Memory B cell (primary cell): ENCODE results near the gene SLC8A2.
"Not testable (repeated sequence)": the region's sequence is repeated elsewhere in the genome, so short reads cannot be mapped to it uniquely, and the experiment has no call there.

Experiments used
- ATAC-seq: fragments of 150-1000 bp; cut with Tn5 transposase; 2 replicates; pipeline ENCODE4 v1.10.0; 2021; ENCODE audit warnings: low read depth, mild to moderate bottlenecking, moderate library complexity
- DNase-seq, 2 donors: peaks; one replicate each; pipeline ENCODE4 v3.0.0; 2022; ENCODE audit warnings: low spot score in 2 of 2
- H3K27ac Mint-ChIP-seq: one replicate; pipeline ENCODE4 v1.8.0; 2022; ENCODE audit warnings: mild to moderate bottlenecking, moderate library complexity, mixed read lengths
- H3K27me3 Mint-ChIP-seq: one replicate; pipeline ENCODE4 v1.8.0; 2022; ENCODE audit warnings: mixed read lengths
- H3K36me3 Mint-ChIP-seq: one replicate; pipeline ENCODE4 v1.8.0; 2022; ENCODE audit warnings: mild to moderate bottlenecking, mixed read lengths
- H3K4me1 Mint-ChIP-seq: one replicate; pipeline ENCODE4 v1.8.0; 2022; ENCODE audit warnings: mixed read lengths
- H3K4me3 Mint-ChIP-seq: one replicate; pipeline ENCODE4 v1.8.0; 2022; ENCODE audit warnings: mild to moderate bottlenecking, moderate library complexity, mixed read lengths
- H3K9me3 Mint-ChIP-seq: one replicate; pipeline ENCODE4 v1.8.0; 2022; ENCODE audit warnings: mixed read lengths

Gene SLC8A2

DNA sequence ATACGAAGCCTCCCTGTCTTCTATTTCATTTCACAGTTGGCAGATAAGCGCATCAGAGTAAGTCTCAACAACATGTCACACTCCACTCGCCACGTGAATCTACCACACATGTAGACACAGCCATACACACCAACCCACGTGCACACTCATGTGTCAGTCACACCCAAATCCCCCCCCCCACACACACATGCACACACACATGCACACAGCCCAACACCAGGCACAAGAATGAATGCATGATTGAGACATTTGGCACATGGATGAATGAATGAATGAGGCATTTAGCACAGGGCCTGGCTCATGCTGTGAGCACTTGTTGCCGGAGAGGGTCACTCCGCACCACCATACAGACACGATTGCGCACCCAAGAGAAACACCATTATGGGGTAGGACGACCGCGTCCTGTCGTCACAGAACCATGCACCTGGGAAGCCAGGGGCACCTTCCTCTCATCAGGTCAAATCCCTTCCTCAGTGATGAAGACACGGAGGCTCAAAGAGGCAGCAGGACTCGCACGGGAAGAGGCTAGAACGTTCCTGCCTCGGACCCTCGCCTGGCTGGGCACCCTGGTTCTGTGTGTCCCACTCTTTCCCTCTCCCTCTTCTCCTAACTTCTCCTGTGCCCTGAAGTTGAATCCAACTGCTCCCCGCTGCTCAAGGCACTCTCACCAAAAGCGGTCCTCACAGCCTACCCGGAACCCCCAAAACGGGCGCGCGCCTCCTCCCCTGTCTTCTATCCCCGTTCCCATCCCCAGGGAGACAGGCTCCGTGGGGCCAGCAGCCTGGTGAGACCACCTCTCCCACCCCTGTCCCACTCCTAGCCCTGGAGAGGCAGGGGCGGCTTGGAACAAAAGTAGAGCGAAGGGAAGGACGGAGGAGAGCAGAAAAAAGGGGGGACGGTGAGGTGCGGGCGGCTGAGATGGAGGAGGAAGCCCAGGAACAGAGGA, 53.7 kb downstream of the SLC8A2 start:
- Mint-ChIP-seq H3K27me3 (peaks cover 63% of the 10 kb centered on the region), H3K27ac (no peak overlapping the region), H3K4me1 (peaks cover 35% of the 10 kb centered on the region), H3K4me3 (peak overlapping the region; percentile 65), H3K36me3 (peaks cover 7% of the 10 kb centered on the region), H3K9me3 (peaks cover 4% of the 10 kb centered on the region)
- ATAC-seq (peak; percentile 23), DNase-seq (no peak)

DNA sequence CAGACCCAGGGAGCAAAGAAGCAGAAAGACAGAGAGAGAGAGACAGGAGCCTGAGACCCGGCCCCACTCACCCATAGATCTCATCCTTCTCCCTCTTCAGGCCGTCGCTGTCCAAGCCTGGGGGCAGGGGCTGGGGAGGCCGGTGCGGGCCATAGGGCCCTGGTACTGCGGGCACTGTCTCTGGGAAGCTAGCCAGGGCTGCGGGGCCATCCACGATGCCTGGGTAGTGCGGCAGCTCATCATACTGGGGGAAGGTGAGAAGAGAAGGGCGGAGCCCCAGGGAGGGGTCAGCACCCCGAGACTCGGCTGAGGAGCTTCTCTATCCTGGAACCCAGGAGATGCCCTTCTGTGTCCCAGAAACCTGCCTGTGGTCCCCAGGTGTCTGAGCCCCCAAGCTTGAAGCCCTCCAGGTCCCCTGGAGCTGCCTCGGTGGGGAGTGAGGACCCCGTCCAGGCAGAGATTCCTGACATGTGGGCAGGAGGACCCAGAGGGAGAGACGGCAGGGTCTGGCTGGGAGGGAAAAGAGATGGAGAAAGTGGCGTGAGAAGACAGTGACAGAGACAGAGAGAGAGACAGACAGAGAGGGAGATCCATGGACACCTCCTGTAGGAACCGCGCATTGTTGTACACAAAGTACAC, 54.5 kb downstream of the SLC8A2 start:
- DNase-seq (no peak), ATAC-seq (no peak)
- Mint-ChIP-seq H3K27ac (no peak overlapping the region), H3K9me3 (no peaks in the 10 kb centered on the region), H3K27me3 (peaks cover 55% of the 10 kb centered on the region), H3K36me3 (peaks cover 1% of the 10 kb centered on the region), H3K4me1 (peaks cover 27% of the 10 kb centered on the region), H3K4me3 (no peak overlapping the region)

DNA sequence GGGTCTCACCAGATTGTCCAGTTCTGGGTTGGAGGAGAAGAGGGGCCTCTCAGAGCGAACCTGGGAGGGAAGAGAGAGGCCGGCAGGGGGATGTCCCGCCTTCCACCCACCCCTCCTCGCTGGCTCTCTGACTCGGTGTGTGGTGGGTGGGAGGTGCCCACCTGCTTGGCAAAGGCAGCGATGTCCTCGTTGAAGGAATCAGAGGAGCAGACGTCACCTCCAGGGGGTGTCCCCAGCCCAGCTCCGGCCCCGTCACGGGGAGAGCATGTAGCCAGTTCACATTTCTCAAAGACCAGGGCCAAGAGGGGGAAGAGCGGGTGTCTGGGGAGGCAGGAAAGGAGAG, 55.1 kb downstream of the SLC8A2 start:
- Mint-ChIP-seq H3K9me3 (no peaks in the 10 kb centered on the region), H3K4me1 (peaks cover 25% of the 10 kb centered on the region), H3K27ac (no peak overlapping the region), H3K36me3 (no peaks in the 10 kb centered on the region), H3K27me3 (peaks cover 53% of the 10 kb centered on the region), H3K4me3 (no peak overlapping the region)
- peak; percentile 26 for ATAC-seq
- no peak for DNase-seq

DNA sequence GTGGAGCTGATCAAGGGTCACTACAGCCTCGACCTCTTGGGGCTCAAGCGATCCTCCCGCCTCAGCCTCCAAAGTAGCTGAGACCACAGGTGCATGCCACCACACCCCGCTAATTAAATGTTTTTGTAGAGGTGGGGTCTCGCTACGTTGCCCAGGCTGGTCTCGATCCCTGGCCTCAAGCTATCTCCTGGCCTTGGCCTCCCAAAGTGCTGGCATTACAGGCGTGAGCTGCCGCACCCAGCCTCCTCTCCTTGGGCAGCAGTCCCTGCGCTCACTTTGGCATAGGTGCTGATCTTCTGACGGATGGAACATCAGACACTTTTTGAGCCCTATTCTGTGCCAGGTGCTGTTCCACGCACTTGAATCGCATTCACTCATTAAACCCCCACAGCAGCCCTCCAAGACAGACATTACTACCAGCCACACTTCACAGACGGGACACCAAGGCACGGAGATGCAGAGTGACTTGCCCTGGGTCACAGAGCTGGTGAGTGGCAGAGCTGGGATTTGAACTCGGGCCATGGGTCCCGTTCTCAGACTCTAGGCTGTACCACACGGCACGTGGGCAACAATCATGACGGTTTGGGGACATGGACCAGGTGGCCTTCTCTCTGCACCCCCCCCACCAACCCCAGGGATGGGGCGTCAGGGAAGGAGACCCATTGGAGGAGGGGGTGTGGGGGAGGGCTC, 55.6 kb downstream of the SLC8A2 start:
- Mint-ChIP-seq H3K36me3 (no peaks in the 10 kb centered on the region), H3K27ac (no peak overlapping the region), H3K4me1 (peaks cover 25% of the 10 kb centered on the region), H3K9me3 (no peaks in the 10 kb centered on the region), H3K27me3 (peaks cover 50% of the 10 kb centered on the region), H3K4me3 (no peak overlapping the region)
- ATAC-seq = no peak
- DNase-seq = no peak

DNA sequence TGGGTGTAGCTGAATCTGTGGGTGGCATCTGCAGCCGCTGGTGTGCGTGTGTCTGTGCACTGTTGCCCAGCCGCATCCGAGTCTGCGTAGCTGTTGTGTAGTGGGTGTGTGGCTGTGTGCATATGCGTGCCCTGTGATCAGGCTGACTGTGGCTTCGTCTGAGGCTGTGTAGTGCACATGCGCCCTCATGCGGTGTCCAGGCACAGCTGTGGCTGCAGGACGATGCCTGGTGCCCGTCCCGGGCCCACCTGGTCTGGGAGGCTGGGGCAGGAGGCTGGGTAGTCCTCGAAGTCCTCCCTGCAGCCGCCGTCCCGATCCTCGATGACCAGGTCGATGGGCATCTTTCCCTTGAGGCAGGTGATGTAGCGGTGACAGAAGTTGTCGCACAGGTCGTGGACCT, 57.2 kb downstream of the SLC8A2 start:
- Mint-ChIP-seq H3K9me3 (no peaks in the 10 kb centered on the region), H3K27ac (no peak overlapping the region), H3K27me3 (peaks cover 41% of the 10 kb centered on the region), H3K36me3 (no peaks in the 10 kb centered on the region), H3K4me3 (no peak overlapping the region), H3K4me1 (peaks cover 18% of the 10 kb centered on the region)
- DNase-seq (no peak), ATAC-seq (no peak)

DNA sequence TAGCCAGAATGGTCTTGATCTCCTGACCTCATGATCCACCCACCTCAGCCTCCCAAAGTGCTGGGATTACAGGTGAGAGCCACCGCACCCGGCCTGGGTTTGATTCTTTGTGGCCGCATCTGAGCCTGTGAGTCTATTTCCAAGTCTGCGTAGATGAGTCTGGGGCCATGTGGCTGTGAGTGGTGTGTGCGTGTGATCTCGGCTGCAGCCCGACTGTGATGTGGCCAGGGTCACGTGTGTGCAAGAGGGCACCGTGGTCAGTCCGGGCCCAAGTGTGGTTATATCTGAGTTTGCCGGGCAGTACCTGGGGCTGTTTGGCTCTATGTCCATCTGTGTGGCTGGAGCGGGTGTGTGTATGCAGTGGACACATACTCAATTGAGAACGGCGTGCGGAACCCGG, 57.8 kb downstream of the SLC8A2 start:
- no peak overlapping the region for H3K4me3 Mint-ChIP-seq
- H3K27ac Mint-ChIP-seq = no peak overlapping the region
- no peak for DNase-seq
- ATAC-seq = no peak
- H3K36me3 Mint-ChIP-seq = no peaks in the 10 kb centered on the region
- H3K27me3 Mint-ChIP-seq = peaks cover 44% of the 10 kb centered on the region
- H3K9me3 Mint-ChIP-seq = no peaks in the 10 kb centered on the region
- peaks cover 18% of the 10 kb centered on the region for H3K4me1 Mint-ChIP-seq

DNA sequence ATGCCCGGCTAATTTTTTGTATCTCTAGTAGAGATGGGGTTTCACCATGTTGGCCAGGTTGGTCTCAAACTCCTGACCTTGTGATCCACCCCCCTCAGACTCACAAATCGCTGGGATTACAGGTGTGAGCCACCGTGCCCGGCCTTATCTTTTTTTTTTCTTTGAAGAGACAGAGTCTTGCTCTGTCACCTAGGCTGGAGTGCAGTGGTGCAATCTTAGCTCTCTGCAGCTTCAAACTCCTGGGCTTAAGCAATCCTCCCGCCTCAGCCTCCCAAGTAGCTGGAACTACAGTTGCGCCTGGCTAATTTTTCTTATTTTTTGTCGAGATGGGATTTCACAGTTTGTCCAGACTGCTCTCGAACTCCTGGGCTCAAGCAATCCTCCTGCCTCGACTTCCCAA, 60.0 kb downstream of the SLC8A2 start:
- H3K4me3 Mint-ChIP-seq, H3K27ac Mint-ChIP-seq, ATAC-seq, DNase-seq, H3K4me1 Mint-ChIP-seq, H3K36me3 Mint-ChIP-seq, H3K9me3 Mint-ChIP-seq: not testable (repeated sequence)
- H3K27me3 Mint-ChIP-seq = peaks cover 32% of the 10 kb centered on the region

DNA sequence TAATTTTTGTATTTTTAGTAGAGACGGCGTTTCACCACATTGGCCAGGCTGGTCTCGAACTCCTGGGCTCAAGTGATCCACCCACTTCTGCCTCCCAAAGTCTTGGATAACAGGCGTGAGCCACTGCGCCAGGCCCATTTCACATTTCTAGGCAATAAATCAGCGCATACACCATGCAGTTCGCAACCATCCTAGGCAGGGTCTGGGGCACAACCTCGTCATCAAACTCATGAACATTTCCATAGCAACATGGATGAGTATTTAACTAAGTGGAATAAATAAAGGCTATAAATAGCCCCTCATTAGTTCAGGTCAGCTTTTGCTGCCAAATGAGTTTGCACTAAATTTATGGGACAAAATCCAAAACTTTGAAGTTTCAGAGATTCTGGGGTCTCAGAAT, 60.6 kb downstream of the SLC8A2 start:
- H3K4me3 Mint-ChIP-seq = no peak overlapping the region
- no peak for ATAC-seq
- H3K27me3 Mint-ChIP-seq = peaks cover 31% of the 10 kb centered on the region

DNA sequence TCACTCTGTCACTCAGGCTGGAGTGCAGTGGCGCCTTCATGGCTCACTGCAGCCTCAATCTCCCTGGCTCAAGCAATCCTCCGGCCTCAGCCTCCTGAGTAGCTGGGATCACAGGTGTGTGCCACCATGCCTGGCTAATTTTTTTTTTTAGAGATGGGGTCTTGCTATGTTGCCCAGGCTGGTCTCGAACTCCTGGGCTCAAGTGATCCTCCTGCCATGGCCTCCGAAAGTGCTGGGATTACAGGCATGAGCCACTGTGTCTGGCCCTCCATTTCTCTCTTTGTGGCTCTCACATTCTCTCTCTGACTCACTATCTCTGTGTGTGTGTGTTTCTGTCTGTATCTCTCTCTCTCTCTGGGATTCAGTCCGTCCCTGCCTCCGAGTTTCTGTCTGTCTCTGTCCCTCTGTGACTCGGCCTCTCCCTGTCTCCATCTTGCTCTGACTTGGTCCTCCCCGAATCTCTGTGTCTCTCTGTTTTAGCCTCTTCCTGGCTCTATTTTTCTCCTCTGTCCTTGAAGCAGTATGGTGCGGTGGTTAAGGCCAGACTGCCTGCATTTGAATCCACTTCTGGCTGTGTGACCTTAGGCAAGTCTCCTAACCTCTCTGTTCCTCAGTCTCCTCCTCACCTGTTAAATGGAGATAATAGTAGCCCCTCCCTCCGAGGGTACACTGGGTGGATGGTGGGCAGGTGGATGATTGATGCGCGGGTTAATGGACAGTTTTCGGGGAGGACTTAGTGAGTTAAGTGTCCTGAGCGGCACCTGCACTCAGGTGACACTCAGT, 63.3 kb downstream of the SLC8A2 start:
- H3K36me3 Mint-ChIP-seq = no peaks in the 10 kb centered on the region
- ATAC-seq (no peak), DNase-seq (no peak)
- H3K9me3 Mint-ChIP-seq = peaks cover 5% of the 10 kb centered on the region
- peaks cover 33% of the 10 kb centered on the region for H3K27me3 Mint-ChIP-seq
- H3K27ac Mint-ChIP-seq = no peak overlapping the region
- H3K4me1 Mint-ChIP-seq = peaks cover 3% of the 10 kb centered on the region
- H3K4me3 Mint-ChIP-seq = no peak overlapping the region

More for the DNA sequence above, 60.6 kb downstream of the SLC8A2 start:
- Mint-ChIP-seq H3K4me1 (peaks cover under 1% of the 10 kb centered on the region), H3K9me3 (no peaks in the 10 kb centered on the region), H3K36me3 (no peaks in the 10 kb centered on the region), H3K27ac (no peak overlapping the region)
- DNase-seq = no peak

DNA sequence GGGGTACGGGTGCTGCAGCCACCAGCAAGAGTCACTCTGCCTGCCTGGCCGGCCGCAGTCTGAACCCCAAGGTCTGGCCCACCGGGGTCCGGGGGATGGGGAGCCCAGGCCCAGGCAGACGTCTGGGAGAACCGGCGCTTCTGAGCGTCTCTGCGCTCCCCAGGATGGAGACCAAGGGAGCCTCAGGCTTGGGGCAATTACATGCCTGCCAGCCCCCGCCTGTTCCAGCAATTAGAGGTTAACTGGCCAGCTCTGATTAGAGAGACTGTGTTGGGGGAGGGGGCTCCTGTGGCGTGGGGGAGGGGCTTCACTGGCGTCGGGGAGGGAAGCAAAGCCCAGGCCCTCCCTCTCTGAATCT, 64.3 kb downstream of the SLC8A2 start:
- H3K27ac Mint-ChIP-seq = no peak overlapping the region
- H3K4me1 Mint-ChIP-seq = peaks cover 3% of the 10 kb centered on the region
- ATAC-seq = no peak
- H3K9me3 Mint-ChIP-seq = peaks cover 5% of the 10 kb centered on the region
- DNase-seq = no peak
- H3K27me3 Mint-ChIP-seq = peaks cover 35% of the 10 kb centered on the region
- H3K4me3 Mint-ChIP-seq = no peak overlapping the region
- no peaks in the 10 kb centered on the region for H3K36me3 Mint-ChIP-seq

DNA sequence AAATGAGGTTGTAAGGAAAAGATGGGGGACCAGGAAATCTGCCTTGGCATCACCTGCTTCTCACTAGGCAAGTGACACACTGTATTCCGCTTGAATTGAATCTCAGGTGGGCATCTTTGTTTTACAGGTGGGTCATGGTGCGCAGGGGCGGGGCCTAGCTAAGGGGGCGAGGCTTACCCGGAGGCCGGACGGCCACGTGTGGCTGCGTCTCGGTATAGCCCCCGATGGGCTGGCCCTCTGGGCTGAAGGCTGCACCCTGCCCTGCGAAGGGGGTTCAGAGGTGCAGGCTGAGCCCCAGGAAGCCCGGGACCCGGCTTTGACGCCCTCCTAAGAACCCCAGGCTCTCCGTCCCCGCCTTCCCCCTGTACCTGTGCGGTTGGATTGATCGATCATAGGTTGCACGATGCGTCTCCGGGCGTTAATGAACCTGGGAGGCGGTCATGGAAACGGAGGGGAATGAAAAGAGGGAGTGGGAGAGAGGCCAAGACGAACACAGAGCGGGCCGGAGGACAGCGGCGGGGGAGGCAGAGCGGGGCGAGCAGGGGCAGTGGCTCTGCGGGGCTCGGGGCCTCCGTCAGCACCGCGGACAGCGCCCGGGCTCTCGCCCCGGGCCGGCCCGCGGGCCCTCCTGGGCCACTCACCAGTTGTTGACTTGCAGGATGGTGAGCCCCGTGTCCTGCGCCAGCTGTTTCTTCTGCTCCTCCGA, 64.8 kb downstream of the SLC8A2 start:
- H3K27me3 Mint-ChIP-seq = peaks cover 35% of the 10 kb centered on the region
- ATAC-seq (no peak), DNase-seq (no peak)
- peaks cover 3% of the 10 kb centered on the region for H3K4me1 Mint-ChIP-seq
- no peak overlapping the region for H3K4me3 Mint-ChIP-seq
- H3K36me3 Mint-ChIP-seq = no peaks in the 10 kb centered on the region
- peaks cover 5% of the 10 kb centered on the region for H3K9me3 Mint-ChIP-seq
- H3K27ac Mint-ChIP-seq = no peak overlapping the region

DNA sequence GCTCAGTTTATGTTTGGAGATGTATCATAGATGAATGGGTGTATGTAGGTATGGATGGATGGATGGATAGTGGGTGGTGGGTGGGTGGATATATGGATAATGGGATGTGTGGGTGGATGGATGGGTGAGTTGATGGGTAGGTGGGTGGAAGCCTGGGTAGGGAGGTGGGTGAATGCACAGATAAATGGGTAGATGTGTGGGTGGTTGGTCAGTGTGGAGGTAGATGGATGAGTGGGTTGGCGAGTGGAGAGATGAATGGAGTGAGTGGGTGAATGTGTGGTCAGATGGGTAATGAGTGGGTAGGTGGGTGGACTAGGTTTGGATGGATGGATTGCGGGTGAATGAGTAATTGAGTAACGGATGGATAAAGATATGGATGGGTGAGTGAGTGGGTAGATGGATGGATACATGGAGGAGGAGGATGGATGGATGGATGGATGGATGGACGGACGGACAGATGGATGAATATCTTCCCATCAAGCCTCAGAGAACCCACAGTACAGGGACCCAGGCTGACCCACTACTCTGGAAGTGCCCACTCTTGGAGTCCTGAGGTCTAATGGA, 65.8 kb downstream of the SLC8A2 start:
- Mint-ChIP-seq H3K36me3 (no peaks in the 10 kb centered on the region), H3K4me3 (no peak overlapping the region), H3K27me3 (peaks cover 42% of the 10 kb centered on the region), H3K9me3 (peaks cover 5% of the 10 kb centered on the region), H3K4me1 (peaks cover 3% of the 10 kb centered on the region), H3K27ac (no peak overlapping the region)
- DNase-seq (no peak), ATAC-seq (no peak)

DNA sequence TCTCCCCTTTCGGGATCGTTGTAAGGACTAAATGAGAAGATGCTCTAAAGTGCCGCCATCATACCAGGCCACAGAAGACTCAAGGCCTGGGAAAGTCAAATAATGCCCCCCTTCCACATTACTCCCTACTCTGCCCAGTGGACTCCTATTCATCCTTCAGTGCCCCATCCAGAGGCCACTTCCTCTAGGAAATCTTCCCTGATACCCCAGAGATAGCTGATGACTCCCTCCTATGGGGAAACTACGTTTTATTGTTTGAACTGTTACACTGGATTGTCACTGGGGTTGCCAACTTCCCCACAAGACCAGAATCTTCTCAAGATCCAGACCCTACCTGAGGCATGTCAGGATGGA, 66.5 kb downstream of the SLC8A2 start:
- H3K9me3 Mint-ChIP-seq = peaks cover 5% of the 10 kb centered on the region
- H3K36me3 Mint-ChIP-seq = no peaks in the 10 kb centered on the region
- ATAC-seq (no peak), DNase-seq (no peak)
- peaks cover 3% of the 10 kb centered on the region for H3K4me1 Mint-ChIP-seq
- no peak overlapping the region for H3K4me3 Mint-ChIP-seq
- no peak overlapping the region for H3K27ac Mint-ChIP-seq
- peaks cover 43% of the 10 kb centered on the region for H3K27me3 Mint-ChIP-seq
